NCI-H1417 (cell line): ENCODE results near the gene RNF114.
A peak's percentile ranks its signal among the peaks of the same experiment; 100 is the strongest.

Experiments used
- DNase-seq, 3 experiments: peaks; one replicate each; lab custom pipeline; 2025; lab: John Stamatoyannopoulos, UW

RNF114 gene

DNA sequence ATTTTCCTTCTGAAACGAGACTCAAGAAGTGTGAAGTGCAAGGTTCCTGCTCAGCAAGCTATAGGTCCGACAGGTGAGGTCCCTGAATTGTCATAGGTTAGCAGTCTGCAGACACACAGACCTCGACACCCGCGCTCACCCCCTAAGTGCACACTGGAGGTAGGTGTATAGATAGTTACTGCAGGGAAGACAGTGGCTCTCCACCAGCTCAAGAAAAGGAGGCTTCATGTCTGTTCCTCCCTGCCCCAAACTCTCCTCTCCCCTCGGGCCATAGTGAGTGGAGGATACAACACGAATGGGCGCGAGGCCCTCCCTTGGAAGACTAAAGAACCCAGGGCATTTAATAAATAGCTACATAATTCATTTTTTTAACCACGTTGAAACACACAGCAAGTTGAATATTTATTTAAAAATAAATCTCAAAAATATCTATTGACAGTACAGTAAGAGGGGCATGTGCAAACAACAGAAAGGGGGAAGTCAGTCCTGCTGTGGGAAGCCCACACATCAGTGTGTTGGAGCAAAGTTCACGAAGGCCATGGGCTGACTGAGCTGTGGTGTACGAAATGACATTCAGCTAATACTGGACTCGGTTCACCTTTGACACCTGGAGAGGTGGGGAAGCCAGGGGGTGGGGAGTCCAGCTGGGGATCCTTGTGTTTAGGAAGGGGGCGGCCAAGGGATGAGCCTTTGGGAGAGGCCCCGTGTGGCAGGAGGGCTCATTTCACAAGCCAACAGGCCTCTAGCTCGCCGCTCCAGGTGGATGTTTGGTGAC, 31.6 kb upstream of the RNF114 start:
- DNase-seq: no peak

DNA sequence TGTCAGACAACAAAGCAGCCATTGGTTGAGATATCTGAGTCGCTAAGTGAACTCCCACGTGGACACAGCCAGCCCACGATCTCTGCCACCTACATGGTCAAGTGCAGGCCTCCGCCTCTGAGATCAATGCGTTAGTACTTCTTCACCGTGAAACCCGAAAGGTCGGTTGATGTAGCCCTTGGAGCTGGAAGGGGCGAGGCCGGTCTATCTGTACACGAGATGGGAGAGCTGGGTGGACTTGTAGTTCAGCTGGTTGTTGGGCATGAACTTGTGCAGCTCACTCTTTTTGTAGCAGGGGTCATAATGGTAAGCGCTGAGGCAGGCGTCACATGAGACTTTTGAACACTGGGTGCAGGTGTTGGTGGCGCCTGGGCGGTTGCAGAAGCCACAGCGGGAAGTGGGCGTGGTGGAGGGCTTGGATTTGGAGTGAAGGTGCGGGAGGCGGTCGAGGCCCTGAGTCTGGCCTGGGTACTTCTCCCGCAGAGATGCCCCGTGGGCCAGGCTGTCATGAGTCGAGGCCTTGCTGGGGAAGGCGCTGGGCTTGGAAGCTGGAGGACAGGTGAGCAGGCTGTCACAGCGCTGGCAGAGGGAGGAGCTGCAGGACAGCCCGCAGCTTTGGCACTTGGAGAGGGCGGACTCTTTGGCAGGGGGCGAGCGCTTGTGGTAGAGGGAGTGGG, 30.6 kb upstream of the RNF114 start:
- no peak for DNase-seq

DNA sequence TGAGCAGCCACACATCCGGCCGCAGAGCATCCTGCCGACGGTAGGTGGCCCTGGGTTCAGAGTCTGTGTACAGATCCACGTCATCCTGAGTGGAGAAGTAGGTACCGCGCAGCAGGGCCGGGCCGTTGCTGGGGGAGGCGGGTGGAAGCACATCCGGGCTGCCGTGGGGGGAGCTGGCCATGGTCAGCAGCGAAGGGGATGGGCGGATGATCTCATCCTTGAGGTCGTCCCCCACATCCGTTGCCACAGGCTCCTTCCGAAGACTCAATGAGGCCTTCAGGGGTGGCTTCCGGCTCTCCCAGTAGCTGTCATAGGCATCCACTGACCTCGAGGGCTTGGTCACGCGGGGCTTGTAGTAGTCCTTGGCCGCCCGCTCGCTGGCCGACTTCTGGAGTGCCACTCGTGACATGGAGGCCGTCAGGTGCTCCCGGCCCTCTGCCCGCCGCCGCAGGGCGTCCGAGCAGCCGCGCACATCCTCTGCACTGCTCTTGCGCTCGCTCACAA, 30.0 kb upstream of the RNF114 start:
- DNase-seq: no peak

- DNase-seq: no peak
These were observed 29.5 kb upstream of the RNF114 start for GRCh38 chr20:49906615-49907154.

- no peak for DNase-seq
These were observed 28.6 kb upstream of the RNF114 start for GRCh38 chr20:49907405-49908257.

- DNase-seq: no peak
These were observed 28.0 kb upstream of the RNF114 start for GRCh38 chr20:49908258-49908565.

- no peak for DNase-seq
These were observed 26.5 kb upstream of the RNF114 start for GRCh38 chr20:49909499-49910339.

GRCh38 chr20:49910340-49910706, 25.9 kb upstream of the RNF114 start:
- no peak for DNase-seq

GRCh38 chr20:49913399-49914047, 22.7 kb upstream of the RNF114 start:
- DNase-seq: no peak

DNA sequence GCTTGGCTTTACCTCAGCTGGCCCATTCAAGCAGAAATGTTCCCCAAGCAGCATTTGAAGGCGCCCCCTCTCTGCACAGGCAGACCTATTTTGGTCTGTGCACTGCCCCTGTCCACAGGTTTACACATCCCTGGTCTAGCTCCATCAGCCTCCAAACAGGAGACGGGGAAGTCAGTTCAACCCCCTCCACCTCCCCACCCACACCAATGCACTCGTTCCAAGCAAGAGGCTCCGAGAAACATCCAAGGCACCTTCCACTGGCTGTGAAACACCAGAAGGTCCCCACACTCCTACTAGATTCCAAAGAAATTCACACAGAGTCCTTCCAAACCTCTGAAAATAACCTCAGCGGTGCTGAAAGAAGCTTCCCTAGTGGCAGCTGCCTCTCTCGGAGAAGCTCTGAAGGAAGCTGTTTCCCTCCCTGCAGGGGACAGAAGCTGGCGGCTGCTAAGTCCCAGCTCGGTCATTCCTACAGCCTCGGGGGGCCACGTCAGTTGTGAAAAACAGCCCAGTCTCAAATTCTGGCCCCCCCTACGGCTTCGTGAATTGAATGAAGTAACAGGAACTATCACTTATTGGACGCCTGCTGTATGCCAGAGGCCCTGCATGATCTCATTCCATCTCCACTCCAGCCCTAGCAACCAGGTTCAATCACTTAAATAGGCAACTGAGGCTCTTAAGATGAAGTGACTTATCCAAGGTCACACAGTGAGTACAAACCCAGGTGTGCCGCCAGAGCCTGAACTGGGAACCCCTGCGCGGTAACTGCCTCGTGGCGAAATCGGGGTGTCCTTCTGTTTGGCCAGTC, 21.7 kb upstream of the RNF114 start:
- peak in 1 of 3 experiments; percentile 24 for DNase-seq

DNA sequence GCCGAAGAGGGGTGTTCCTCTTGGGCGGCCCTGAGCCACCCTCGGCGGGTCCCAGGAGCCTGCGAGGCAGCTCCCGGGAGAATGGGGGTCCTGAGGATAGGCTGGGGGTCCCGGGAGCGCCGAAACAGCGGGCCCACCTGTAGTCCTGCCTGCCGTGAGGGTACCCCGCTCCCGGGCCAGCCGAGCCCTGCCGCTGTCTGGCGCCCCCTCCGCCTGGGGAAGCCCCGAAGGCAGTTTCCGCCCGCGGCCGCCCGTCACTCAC, 21.1 kb upstream of the RNF114 start:
- no peak for DNase-seq

DNA sequence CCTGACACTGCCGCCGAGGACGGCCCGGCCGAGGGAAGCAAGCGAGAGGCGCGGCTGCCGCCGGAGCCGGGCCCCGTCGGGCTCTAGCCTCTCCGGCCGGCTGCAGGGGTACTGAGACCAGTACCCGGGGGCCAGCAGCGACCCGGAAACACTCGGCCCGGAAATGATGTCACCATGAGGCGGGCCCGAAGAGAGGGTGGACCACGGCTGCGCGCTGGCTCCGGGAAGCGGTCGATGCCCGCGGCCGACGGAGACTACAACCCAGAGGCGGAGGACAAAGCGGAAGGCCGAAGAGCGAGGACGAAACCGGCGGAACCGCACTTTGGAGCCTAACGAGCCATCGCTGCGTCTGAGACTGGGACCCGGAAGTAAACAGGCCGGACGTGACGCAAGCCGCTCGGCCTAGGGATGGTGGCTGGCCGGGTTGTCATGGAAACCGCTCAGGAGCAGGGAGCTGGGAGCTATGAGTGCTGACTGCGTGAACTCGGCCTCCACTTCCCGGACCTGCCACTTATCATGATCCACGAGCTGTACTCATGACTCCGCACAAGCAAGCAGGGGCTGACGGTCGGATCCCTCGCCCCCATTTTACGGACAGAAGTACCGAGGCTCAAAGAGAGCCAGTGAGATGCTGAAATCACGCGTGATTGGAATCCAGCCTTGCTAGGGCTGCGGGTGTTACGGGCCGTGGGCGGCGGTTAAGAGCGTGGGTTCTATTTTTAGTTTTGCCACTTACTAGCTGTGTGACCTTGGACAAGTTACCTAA, 20.6 kb upstream of the RNF114 start, which contains the start of gene SPATA2:
TSS of gene SPATA2 (minus strand) at position 150 of the 766 bp plus-strand sequence. CDS start 7,039 bp downstream, outside the sequence.
- DNase-seq: peak; percentile 89 to 98 (median 97)

- DNase-seq: peak; percentile 26 to 82 (median 63)
These were observed 19.8 kb upstream of the RNF114 start for GRCh38 chr20:49916146-49917002.

DNA sequence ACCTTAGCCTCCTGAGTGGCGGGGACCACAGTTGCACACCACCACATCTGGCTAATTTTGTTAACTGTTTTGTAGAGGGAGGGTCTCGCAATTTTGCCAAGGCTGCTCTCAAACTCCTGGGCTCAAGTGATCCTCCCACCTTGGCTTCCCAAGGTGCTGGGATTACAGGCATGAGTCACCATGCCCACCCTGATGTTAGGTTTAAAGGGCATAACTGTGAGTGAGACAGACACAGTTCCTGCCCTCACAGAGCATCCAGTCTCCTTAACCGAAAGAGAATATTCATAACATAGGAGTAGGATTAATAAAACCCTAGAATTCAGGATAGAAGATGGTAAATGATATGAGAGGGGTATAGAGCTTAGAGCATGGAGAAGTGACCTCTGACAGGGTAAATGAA, 17.8 kb upstream of the RNF114 start:
- DNase-seq: no peak

- DNase-seq: no peak
These were observed 17.2 kb upstream of the RNF114 start for GRCh38 chr20:49919009-49919408.

GRCh38 chr20:49919461-49919860, 16.7 kb upstream of the RNF114 start:
- DNase-seq: no peak

DNA sequence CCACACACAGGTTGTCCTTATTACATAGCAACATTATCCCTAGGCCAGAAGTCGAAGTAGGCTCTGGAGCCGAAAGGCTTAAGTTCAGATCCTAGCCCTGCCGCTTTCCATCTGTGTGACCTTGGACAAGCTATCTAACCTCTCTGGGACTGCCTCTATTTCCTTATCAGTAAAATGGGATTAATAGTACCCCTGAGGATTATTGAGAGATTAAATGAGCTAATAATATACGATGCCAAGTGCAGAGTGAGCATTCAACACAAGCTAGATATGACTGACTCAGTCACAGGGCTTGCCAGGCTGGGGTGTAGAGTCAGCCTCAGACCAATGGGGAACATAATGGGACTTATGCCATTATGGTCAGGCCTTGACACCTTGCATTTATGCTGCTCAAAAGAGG, 11.9 kb upstream of the RNF114 start:
- no peak for DNase-seq

DNA sequence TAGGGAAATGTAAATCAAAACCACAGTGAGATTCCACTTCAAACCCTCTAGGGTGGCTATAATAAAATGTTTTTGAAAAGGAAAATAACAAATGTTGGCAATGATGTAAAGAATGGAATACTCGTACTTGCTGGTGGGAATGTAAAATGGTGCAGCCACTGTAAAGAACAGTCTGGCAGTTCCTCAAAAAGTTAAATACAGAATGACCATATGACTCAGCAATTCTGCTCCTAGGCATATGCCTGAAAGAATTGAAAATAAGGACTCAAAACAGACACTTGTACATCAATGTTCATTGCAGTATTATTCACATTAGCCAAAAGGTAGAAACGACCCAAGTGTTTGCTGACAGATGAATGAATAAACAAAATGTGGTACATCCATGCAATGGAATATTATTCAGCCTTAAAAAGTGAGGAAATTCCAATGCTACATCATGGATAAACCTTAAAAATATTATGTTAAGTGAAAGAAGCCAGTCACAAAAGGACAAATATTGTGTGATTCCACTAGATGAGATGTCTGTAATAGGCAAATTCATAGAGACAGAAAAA, 10.2 kb upstream of the RNF114 start:
- no peak for DNase-seq
